ENCODE measurements around the gene DHTKD1. TPM values are rescaled to one million over a fixed set of nuclear protein-coding genes. Genes with fewer than 3 reads are reported as not detected.
"Not testable (repeated sequence)": the region's sequence is repeated elsewhere in the genome, so short reads cannot be mapped to it uniquely, and the experiment has no call there.

Gene DHTKD1
- total RNA-seq, 1 experiment from 2014 or later, result 15.8 TPM

- in situ Hi-C loops (cut with HindIII; ENCODE audit: low pct_unique_long_range_greater_than_20kb, low sequenced_read_pairs); H3K27me3 ChIP-seq (ENCODE audit: control insufficient read depth, insufficient read depth, low read length); intact Hi-C loops (cut with micrococcal nuclease; ENCODE audit: unreplicated experiment); H3K9me3 ChIP-seq (ENCODE audit: control insufficient read depth, insufficient read depth, low read depth, low read length); CTCF ChIA-PET; ATAC-seq; BruUV-seq (replicated peaks); H3K27ac ChIP-seq (ENCODE audit: low read length); H3K4me3 ChIP-seq (ENCODE audit: low read depth in 2 of 2, low read length in 2 of 2); H3K4me1 ChIP-seq (ENCODE audit: control insufficient read depth, insufficient read depth, low read length); DNase-seq (ENCODE audit: low read depth, low spot score); POLR2A ChIA-PET; H3K36me3 ChIP-seq (ENCODE audit: control insufficient read depth, insufficient read depth, low read length): not testable (repeated sequence)
Measured at GRCh38 chr10:12171512-12171911, 102.8 kb downstream of the DHTKD1 start.

Small RNA genes lying within 50 kb of the gene (microRNA-seq; reads per million reads assigned to microRNA genes)
- not detected for gene MIR548AK (ENCODE audit: unreplicated experiment)

Other genes with a start within 250 kb of the DHTKD1 start
- 4.1 TPM for gene PROSER2, start 245.6 kb upstream of the DHTKD1 start, total RNA-seq (2021; ENCODE audit: unreplicated experiment)
- 19.1 TPM for gene UPF2, start 26.1 kb upstream of the DHTKD1 start, total RNA-seq (2021; ENCODE audit: unreplicated experiment)
- gene SEC61A2, start 60.7 kb downstream of the DHTKD1 start, total RNA-seq (2021; ENCODE audit: unreplicated experiment), result 8.8 TPM
- gene NUDT5, start 126.9 kb downstream of the DHTKD1 start, total RNA-seq (2021; ENCODE audit: unreplicated experiment), result 54.0 TPM
- 66.3 TPM for gene CDC123, start 127.2 kb downstream of the DHTKD1 start, total RNA-seq (2021; ENCODE audit: unreplicated experiment)

All from Panc1 (cell line).